Measurements from ENCODE around the gene SNTG2. TPM values are rescaled to one million over a fixed set of nuclear protein-coding genes. Genes with fewer than 3 reads are reported as not detected.
"Not testable (repeated sequence)": the region's sequence is repeated elsewhere in the genome, so short reads cannot be mapped to it uniquely, and the experiment has no call there.

SNTG2 gene
- total RNA-seq, 1 donor from 2014 or later: not detected

GRCh38 chr2:1088940-1089339 lies 138.3 kb downstream of the SNTG2 start:
- no peak for DNase-seq (ENCODE audit: low read depth in 2 of 2)

GRCh38 chr2:1091895-1092585 lies 141.4 kb downstream of the SNTG2 start:
- no peak for DNase-seq (ENCODE audit: low read depth in 2 of 2)

- DNase-seq (ENCODE audit: low read depth in 2 of 2): not testable (repeated sequence)
These were observed 143.0 kb downstream of the SNTG2 start for GRCh38 chr2:1093668-1094067.

- DNase-seq (ENCODE audit: low read depth in 2 of 2): no peak
These were observed 146.5 kb downstream of the SNTG2 start for GRCh38 chr2:1097101-1097500.

GRCh38 chr2:1099418-1099817 lies 148.8 kb downstream of the SNTG2 start:
- DNase-seq (ENCODE audit: low read depth in 2 of 2): no peak

- no peak for DNase-seq (ENCODE audit: low read depth in 2 of 2)
These were observed 150.5 kb downstream of the SNTG2 start for GRCh38 chr2:1101011-1101782.

GRCh38 chr2:1101982-1102590 lies 151.4 kb downstream of the SNTG2 start:
- DNase-seq (ENCODE audit: low read depth in 2 of 2): no peak

- DNase-seq (ENCODE audit: low read depth in 2 of 2): no peak
These were observed 153.7 kb downstream of the SNTG2 start for GRCh38 chr2:1104364-1104763.

- DNase-seq (ENCODE audit: low read depth in 2 of 2): not testable (repeated sequence)
These were observed 155.7 kb downstream of the SNTG2 start for GRCh38 chr2:1106344-1106743.

GRCh38 chr2:1115843-1116539 lies 165.3 kb downstream of the SNTG2 start:
- DNase-seq (ENCODE audit: low read depth in 2 of 2): no peak

GRCh38 chr2:1117569-1117968 lies 166.9 kb downstream of the SNTG2 start:
- no peak for DNase-seq (ENCODE audit: low read depth in 2 of 2)

GRCh38 chr2:1125217-1125616 lies 174.6 kb downstream of the SNTG2 start:
- DNase-seq (ENCODE audit: low read depth in 2 of 2): no peak

GRCh38 chr2:1125633-1126370 lies 175.2 kb downstream of the SNTG2 start:
- DNase-seq (ENCODE audit: low read depth in 2 of 2): no peak

- no peak for DNase-seq (ENCODE audit: low read depth in 2 of 2)
These were observed 179.3 kb downstream of the SNTG2 start for GRCh38 chr2:1129982-1130381.

GRCh38 chr2:1130922-1131321 lies 180.3 kb downstream of the SNTG2 start:
- no peak for DNase-seq (ENCODE audit: low read depth in 2 of 2)

- no peak for DNase-seq (ENCODE audit: low read depth in 2 of 2)
These were observed 181.8 kb downstream of the SNTG2 start for GRCh38 chr2:1132328-1132969.

GRCh38 chr2:1133896-1134295 lies 183.2 kb downstream of the SNTG2 start:
- not testable (repeated sequence) for DNase-seq (ENCODE audit: low read depth in 2 of 2)

GRCh38 chr2:1134629-1135028 lies 184.0 kb downstream of the SNTG2 start:
- no peak for DNase-seq (ENCODE audit: low read depth in 2 of 2)

- DNase-seq (ENCODE audit: low read depth in 2 of 2): no peak
These were observed 185.4 kb downstream of the SNTG2 start for GRCh38 chr2:1136067-1136466.

- peak; percentile 46 to 86 for DNase-seq (ENCODE audit: low read depth in 2 of 2)
These were observed 186.2 kb downstream of the SNTG2 start for GRCh38 chr2:1136846-1137245.

- DNase-seq (ENCODE audit: low read depth in 2 of 2): no peak
These were observed 186.6 kb downstream of the SNTG2 start for GRCh38 chr2:1137264-1137663.
